HL-60 (cell line): Measurements from ENCODE around the gene ERC2.

Source experiments
- CTCF ChIP-seq: IDR thresholded peaks from one replicate; pipeline ENCODE4 v1.5.1; 2011; ENCODE audit warnings: low read length, control low read depth, inconsistent platforms; ENCODE audit not compliant: insufficient read depth
- GABPA ChIP-seq: IDR thresholded peaks from 2 replicates; pipeline ENCODE4 v1.6.1; 2012; ENCODE audit warnings: low read depth
- POLR2AphosphoS5 ChIP-seq: IDR thresholded peaks from 2 replicates; pipeline ENCODE4 v1.6.1; 2012; ENCODE audit warnings: low read depth
- REST ChIP-seq: IDR thresholded peaks from 2 replicates; pipeline ENCODE4 v1.6.1; 2012; ENCODE audit warnings: low read depth; ENCODE audit not compliant: insufficient replicate concordance
- SPI1 ChIP-seq: IDR thresholded peaks from 2 replicates; pipeline ENCODE4 v1.6.1; 2012; ENCODE audit warnings: low read depth, mild to moderate bottlenecking, borderline replicate concordance

- TF ChIP-seq REST (no peak), CTCF (no peak), POLR2AphosphoS5 (no peak), GABPA (no peak), SPI1 (no peak)
These were observed 649.8 kb downstream of the ERC2 start for GRCh38 chr3:55818485-55818884.
